OCI-M1 (cell line): ENCODE measurements around the gene PHLDB2.

Experiments used
- DNase-seq: peaks from one replicate; lab custom pipeline; 2025; lab: John Stamatoyannopoulos, UW

The PHLDB2 gene

DNA sequence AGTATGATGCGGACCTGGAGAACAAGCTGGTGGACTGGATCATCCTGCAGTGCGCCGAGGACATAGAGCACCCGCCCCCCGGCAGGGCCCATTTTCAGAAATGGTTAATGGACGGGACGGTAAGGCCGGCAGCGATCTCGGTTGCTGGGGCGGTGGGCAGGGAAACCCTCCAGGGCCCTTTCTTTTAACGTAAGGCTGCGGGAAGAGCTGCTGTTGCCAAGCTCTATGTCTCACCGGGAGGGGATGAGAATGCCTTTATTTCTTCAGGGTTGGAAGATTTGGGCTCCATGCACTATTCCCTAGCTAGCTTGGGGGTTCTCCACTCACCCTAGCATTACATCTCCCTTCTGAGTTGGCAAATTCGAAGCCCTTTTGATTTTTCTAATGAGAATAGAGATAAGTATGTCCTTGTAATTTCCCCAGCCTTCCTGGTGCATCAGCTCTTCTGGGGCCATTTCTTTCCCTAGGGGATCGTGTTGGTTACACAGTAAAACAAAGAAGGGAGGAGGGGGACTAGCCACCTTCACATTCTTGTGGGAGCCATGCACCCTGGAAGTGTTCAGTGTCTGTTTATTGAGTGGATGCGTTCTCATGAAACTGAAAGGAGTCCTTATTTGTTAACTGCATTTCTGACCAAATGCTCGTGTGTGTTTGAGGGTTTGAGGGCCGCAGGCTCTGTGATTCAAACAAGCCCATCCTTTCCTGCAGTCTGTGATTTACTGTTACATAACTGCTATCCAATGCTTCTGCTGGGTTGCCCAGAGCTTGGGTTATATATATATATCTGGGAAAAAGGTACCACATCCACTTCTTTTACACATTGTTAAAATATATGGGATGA, 140.6 kb downstream of the PHLDB2 start:
- DNase-seq, result no peak

DNA sequence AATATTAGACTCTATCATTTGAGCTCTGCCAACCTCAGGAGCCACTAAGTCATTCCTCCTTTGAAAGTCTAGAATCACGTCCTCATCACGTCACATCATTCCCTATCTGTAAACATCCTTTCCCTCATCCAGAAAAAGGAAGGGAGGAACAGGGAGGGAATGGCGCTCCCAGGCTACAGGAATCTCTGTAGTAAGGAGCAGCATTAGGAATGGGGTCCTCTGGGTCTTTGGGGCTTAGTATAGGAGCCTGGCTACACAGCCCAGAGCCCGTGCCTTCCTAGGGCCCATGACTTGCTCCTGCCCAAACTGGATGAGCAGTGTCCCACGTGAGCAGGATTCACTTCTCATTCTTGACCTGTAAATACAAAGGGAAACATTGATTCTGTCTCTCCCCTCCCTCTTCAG, 141.3 kb downstream of the PHLDB2 start:
- no peak for DNase-seq

DNA sequence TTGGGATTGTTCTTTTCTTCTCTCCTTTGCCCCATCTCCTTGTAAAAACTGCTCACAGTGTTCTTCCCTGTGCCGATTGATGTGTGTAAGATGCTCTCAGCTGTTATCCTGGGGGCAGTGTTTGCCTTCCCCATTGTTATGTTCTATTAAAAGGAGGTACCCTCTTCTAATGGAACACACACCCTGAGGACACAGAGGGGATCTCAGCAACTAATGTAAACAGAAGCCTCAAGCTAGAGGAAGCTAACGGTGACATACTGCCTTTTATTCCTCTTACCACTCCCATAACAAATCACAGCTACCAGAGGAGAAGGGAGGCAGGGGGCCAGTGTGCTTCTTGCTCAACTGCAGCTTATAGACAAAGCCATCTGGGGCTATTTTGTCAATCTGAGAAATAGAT, 141.9 kb downstream of the PHLDB2 start:
- DNase-seq, result no peak

DNA sequence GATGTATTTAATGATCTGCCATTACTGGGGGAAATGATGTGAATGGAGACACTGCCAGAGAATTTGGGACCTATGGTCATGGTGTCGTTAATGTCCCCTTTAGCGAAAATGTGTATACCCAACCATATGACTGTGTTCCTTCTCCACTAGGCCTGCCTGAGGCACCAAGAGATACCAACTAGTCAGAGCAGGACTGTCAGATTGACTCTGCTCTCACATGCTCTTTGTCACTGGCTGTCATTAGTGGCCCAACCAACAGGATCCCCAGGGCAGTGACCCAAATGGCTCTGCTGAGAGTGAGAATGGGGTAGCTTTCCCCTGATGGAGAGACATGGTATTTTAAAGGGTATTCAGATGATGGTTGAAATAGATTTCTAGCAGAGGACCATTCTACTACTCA, 142.5 kb downstream of the PHLDB2 start:
- no peak for DNase-seq

DNA sequence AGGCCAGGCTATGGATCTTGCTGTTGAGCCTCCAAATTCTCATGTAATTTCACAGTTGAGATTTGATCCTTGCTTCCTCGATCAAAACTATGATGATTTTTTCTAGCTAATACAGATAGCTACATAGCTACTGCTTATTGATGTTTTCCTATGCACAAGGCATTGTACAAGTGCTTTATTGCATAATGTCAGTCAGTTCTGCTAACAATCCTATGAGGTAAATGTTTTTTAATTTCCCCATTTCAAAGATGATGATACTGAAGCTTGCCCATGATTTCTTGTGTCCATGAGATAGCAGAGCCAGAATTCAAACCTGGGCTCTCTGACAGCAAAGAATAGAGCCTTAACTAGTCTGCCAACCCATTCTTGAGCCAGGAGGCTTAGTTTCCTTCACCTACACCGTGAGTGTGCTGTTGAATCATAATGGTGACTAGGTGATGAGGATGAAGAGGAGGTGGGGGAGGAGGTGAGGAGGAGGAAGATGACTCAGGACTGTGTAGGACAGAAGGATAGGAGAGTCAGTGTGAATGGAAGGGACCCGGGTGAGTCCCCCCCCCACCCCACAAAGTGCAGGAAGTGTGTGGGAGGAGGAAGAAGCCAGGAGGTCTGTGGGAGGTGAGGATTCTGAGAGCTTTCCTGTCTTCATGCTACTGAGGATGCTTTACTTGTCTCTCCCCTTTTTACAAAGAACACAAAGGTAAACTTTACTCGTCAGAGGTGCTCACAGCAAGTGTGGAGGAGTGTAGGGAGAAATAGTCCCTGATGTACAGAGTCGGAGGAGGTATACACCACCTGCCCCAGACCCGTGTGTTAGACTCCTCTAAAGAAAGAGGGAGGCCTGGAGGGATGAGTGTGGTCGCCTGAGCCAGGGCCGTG, 143.3 kb downstream of the PHLDB2 start:
- no peak for DNase-seq

DNA sequence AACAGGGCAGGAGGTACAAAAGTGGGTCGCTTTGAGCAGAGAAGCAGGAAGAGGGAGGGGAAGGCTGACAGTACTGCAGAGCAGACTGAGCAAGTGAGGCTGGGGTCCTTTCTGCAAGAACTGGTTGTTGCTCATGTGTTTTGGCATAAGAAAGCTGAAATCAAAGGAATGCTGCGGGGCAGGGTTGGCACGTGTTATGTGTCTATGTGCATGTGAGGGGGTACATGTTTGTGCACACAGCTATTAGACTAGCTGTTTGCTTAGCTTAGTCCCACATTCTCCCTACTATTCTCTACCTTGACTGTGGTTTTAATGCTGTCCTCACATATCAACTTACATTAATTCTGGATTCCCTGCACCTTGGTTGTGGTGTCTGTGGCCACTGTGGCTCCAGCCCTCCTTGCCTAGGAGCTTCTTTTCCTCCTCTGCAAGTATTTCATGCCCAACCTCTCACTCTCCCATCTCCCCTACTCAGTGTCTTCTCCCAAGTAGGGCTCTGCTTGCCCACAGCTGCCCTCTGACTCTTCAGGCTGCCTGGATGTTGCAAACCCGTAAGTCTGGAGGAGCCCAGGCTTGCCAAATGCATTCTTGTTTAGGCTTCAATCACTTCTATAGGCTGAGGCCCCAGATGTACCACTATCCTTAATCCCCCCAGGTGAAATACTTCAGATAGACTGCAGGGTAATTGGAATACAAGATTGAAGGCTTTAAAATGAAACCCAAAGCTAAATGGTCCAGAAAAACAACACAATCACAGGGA, 144.4 kb downstream of the PHLDB2 start:
- no peak for DNase-seq

DNA sequence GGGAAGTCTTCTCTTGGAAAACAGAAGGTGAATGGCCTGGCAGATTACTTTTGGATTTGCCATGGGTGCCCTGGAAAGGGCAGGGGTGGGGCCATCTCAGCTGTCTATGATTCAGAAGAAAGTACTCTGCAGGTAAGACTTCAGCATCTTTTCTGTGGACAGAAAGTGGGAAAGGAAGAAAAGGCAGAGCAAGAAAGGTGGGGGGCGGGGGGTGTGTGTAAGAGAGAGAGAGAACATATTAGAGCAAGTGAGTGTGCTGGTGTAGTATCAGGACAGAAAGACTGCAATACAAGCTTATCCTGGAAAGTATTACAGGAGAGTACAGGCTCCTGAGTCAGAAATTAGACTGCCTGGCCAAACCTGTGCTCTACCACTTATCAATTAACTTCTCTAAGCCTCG, 145.1 kb downstream of the PHLDB2 start:
- no peak for DNase-seq

DNA sequence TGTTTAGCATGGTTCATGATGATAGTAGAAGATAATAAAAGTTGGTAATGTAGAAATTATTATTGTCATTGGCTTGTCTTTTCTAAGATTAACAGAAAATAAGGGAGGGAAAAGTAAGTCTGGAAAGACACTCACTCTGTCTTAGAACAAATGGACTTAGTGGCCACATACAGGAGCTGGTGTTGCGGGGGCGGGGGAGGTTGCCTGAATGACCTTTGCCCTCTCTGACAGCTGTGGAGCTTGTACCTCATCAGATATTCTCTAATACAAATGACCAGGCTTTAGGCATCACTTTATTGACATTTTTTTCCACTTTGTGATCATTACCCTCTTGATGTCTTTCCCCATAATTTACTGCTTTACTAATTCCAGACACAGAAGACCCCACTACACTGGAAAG, 145.6 kb downstream of the PHLDB2 start:
- DNase-seq, result no peak

DNA sequence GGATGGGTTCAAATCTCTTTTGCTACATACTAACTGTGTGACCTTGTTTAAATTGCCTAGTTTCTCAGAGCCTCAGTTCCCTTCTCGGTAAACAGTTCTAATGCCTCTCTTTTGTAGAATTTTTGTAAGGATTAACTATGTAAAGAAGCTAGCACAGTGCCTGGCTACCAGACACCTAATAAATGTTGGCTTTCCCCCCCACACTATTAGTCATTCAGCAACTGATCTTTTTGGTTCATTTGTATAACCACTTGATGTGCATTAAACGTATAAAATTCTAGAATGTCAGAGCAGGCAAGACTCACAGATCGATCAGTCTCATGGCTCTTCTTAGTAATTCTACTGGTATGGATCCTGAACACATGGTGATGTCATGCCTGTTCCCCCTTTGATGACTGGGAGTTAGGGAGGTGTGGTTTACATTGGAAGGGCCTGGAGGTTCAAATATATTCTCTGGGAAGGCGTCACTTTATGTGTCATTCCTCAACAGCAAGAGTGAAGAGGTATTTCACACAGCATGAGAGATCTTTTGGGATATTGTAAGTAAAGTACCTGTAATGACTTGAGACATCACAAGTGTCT, 146.1 kb downstream of the PHLDB2 start:
- DNase-seq, result no peak

DNA sequence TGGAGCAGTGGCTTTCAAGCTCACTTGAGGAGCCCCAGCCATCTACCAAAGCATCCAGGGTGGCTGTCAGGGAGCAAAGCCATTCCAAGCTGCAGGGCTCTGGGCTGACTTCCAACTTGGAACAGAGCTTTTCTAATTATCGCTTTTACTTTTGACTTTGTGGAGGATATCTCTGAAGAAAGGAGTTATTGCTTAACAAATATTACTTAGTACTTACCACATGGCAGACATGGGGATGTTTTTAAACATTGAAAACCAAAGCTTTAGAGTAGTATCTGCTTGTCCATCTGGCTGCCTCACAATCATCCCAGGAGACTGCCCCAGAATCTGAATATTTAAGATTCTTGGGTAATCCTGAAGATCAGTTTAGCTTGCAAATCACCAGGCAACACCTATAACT, 148.6 kb downstream of the PHLDB2 start:
- no peak for DNase-seq

DNA sequence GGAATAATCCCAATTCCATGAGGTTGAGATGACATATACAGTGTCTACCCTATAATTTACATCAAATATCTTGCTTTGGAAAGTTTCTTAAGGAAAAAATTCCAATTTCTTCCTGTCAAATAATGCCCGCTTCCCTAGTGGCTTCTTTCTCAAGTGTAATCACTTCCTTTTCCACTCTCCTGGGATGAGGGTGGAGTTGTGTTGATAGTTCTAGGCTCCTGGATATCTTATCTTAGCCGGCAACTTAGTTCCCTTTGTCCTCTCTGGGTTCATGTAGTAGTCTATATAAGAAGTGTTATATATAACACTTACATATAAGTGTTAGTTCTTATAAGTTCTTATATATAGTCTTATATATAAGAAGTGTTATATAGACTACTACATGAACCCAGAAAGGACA, 150.6 kb downstream of the PHLDB2 start:
- no peak for DNase-seq

DNA sequence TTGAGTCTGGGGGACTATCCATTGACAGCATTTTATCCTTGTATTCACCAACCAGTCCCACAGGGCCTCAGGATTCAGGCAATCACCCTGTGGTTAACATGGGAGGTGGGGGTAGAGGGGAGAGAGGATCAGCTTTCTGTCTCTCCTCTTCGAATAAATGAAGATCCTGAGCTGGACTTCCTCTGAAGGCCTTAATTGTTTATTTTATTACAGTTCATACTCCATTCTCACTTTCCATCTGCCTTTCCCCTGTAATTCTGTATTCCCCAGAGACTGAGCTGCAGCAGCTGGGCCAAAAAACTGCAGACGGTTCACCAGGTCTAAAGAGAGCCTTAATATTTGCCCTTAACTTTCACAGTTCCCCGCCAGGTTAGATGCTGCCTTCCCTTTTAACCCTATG, 151.6 kb downstream of the PHLDB2 start:
- no peak for DNase-seq

DNA sequence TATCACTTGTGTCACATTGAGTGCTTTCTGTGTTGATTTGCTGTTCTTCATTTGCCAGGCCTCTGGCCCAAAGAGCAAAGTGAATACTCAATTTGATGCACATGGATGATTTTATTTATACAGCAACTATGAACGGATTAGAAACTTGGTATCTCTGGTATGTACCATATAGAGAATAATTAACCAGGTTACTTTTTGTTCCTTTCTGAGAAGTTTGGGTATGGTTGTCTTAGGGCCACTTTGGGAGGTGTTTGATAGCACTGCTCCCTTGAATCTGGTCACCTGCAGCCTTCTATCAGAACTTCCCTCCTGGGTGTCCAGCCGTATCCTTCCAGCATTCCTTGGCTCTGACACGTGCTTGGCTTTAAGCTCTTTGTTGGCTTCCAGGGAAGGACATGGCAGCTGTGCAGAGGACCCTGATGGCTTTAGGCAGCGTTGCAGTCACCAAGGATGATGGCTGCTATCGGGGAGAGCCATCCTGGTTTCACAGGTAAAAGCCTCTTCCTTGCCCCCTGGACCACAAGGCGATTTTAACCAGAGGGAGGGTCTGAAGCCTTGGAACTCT, 152.4 kb downstream of the PHLDB2 start:
- no peak for DNase-seq

DNA sequence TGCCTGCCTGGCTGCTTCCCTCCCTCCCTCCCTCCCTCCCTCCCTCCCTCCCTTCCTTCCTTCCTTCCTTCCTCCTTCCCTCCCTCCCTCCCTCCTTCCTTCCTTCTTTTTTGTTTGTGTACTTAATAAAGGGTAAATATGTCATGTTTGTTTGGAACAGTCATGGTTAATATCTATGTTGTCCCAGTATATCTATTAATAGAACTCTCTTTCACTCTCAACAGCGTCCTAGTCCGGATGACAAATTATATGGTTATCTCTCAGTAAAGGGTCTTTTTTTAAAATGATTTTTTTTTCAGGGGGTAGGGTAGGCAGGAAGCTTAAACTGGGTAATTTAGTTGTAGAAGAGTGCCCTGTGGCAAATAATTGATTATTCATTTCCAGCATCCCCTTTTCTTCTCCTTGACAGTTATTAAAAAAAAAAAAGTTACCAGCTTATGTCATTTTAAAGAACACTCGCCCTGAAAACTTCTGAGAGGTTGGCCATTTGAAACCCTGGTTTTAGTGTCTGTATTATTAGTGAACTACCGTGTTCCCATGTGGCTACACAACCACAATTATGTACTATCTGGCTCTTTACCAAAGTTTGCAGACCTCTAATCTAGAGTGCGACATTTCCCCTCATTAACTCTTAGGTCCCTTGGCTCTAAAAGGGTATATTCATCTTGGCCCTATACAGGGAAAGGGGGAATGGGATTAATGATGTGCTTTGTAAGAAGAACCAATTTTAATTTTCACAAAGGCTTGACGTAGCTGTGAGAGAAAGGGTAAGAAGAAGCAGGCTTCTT, 153.3 kb downstream of the PHLDB2 start:
- no peak for DNase-seq

DNA sequence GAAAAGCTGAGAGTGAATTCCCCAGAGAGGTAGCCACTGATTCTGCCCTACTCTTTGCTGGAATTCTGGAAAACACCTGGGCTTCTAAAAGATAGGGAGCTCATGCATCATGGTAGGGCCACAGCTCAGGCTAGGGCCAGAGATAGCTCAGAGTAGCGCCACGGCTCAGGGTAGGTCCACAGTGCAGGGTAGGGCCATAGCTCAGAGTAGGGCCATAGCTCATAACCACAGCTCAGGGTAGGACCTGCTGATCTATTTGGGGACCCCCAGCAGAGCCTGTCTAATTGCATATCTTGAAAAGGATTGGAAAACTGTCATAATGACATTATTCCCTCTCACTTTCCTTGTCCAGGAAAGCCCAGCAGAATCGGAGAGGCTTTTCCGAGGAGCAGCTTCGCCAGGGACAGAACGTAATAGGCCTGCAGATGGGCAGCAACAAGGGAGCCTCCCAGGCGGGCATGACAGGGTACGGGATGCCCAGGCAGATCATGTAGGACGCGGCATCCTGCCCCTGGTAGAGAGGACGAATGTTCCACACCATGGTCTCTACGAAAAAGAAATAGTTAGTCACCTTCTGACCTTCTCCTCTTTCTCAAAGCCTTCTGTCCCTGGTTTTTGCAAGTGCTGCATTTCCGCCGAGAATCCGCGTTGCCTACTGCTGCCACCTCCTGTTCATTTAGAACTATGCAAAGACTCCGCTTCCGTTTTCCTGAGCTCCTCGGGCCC, 154.2 kb downstream of the PHLDB2 start:
- DNase-seq, result peak; percentile 83

DNA sequence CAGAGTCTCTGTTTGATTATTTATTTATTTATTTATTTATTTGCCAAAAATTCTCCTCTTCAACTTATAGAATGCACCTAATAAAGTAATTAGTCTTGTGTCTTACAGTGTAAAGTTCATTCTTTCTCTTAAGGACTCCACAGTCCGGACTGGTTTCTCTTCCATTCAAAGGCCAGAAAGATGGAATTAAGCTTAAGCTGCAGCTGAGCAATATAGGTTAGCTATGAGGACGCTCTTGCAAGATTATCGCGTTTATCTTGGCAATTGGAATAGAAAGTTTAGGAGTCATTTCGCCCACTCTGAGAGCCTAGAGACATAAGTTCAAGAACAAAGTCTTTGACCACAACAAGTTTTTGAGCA, 154.7 kb downstream of the PHLDB2 start:
- no peak for DNase-seq

DNA sequence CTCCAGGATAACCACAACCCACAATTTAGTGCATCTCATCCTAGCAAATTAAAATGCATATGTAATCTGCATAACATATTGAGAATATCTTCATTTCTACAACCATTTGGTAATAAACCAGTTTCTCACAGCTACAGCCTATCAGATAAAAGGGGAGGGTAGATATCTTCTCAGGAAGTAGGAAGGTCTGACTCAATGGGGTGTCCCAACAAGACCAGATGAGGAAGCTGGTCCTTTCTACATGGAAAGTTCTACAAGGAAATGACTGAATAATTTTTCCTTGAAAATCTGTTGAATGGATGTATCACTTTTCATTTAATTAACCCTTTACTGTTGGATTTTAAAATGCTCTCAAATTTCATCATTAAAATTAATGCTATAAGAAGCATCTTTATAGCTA, 158.0 kb downstream of the PHLDB2 start:
- DNase-seq, result no peak

DNA sequence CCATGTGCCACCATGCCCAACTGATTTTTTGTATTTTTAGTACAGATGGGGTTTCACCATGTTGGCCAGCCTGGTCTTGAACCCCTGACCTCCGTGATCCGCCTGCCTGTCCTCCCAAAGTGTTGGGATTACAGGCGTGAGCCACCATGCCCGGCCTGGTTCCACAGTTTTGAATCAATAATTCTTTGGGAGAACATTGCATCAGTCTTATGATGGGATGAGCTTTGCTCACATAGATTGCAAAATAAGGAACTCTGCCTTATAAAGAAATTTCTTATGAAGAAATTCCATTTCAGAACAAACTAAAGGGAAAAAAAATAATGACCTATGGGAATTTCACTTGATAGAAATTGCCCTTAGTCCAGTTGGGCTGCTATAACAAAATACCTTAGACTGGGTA, 159.6 kb downstream of the PHLDB2 start:
- DNase-seq, result no peak

DNA sequence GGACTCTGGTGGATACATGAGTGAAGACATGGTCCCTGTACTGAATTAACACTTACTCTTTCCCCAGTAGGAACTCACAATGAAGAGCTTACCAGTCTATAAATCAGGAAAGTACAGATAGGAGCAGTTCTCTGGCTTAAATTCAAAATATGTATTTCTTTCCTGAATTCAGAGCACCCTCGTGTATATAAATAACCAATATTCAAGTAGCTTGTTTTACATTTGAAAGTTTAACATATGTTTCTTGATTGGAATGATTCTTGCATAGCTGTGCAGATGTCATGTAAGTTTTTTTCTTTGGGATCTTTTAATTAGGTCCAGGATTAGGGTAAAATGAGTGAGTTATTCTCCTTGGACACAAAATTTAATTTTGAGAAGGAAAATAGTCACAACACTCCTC, 160.7 kb downstream of the PHLDB2 start:
- DNase-seq, result no peak

DNA sequence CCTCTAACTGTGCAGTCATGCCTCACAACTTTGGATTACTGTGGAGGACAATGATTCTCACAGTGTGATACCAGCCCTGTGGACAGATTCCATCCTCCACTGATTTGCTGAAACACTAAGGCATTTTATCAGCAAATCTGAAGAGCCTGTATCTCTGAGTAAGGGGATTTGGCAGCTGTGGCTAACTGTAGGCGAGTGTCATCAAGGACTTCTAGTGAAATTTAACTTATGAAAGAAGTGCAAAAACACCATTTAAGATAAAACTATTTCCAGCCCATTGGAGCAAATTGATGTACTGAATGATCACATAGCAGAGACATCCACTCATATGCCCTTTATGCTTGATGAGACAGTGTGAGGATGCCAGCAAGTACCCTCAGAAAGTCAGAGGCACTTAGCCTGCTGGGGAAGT, 161.6 kb downstream of the PHLDB2 start:
- no peak for DNase-seq
